Tibial nerve (tissue), 4 donors: Measurements from ENCODE around the gene RPS19BP1.

ENCODE experiments used
- EP300 ChIP-seq, 2 donors: sonication (generic); formaldehyde crosslinking; IDR thresholded peaks; one replicate each; pipeline ENCODE4 v1.6.1; 2017; ENCODE audit warnings: antibody characterized with exemption in 2 of 2, mild to moderate bottlenecking in 1 of 2
- TF ChIP-seq, protein P1 (sequence below), 5 experiments: fragments of 200-600 bp in 3 of 5; fragments of 450-650 bp in 2 of 5; sonication (generic) in 3 of 5; IDR thresholded peaks; one replicate each; pipeline ENCODE4 v1.5.1; 2016 to 2019; ENCODE audit warnings: antibody characterized with exemption in 5 of 5, mild to moderate bottlenecking in 3 of 5, moderate library complexity in 2 of 5

DNA sequence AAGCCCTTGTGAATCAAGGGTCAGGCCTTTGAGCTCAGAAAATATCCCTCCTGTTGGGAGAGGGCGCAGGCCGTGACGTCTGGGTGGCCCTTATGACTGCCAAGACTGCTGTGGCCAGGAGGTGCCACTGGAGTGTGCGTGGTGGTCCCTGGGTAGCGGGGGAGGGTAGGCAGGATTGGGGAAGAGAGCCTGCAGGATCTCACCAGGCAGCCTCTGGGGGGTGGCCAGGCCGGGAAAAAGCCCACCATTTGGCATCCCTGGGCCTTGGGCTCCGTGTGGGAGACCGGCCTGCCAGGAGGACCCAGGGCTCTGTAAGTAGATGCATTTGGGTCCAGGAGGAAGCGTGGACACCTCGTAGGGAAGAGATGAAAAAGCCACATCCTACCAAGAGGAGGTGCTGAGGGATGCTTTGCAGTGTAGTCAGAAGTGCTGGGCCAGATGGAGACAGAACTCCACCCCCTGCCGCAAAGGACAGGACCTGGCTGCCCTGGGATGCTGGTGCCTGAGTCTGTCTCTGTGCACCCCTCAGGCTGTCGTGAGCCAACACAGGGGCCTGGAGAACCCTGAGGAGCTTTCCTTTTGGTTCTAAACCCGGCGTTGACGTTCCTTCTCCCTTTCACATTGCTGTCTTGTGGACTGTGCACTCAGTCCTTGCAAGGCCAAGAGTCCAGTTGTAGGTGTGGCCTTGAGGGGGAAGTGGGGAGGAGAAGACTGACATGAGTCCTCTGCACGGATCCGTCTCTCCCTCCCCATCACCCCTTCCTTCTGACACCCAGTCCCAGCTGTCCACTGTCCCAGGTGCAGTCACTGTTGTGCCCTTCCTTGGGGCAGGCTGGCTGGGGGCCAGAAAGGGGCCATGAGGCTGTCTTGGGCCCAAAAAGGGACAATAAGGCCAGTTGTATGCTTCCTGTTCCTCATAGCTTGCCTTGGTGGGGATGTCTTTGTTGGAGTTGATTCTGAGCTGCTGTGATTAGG, 43.2 kb downstream of the RPS19BP1 start:
- TF ChIP-seq, protein P1, sequence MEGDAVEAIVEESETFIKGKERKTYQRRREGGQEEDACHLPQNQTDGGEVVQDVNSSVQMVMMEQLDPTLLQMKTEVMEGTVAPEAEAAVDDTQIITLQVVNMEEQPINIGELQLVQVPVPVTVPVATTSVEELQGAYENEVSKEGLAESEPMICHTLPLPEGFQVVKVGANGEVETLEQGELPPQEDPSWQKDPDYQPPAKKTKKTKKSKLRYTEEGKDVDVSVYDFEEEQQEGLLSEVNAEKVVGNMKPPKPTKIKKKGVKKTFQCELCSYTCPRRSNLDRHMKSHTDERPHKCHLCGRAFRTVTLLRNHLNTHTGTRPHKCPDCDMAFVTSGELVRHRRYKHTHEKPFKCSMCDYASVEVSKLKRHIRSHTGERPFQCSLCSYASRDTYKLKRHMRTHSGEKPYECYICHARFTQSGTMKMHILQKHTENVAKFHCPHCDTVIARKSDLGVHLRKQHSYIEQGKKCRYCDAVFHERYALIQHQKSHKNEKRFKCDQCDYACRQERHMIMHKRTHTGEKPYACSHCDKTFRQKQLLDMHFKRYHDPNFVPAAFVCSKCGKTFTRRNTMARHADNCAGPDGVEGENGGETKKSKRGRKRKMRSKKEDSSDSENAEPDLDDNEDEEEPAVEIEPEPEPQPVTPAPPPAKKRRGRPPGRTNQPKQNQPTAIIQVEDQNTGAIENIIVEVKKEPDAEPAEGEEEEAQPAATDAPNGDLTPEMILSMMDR (IDR thresholded peaks at IDR 0.05): no peak
- no peak for TF ChIP-seq EP300 (IDR thresholded peaks at IDR 0.05)
